NCI-H1694 (cell line): ENCODE results near the gene PIN1.

Source experiments
- DNase-seq: peaks from one replicate; lab custom pipeline; 2025; lab: John Stamatoyannopoulos, UW

Gene PIN1

GRCh38 chr19:9891609-9892373 is 56.7 kb downstream of the PIN1 start:
- DNase-seq, result no peak
